HepG2 (cell line): ENCODE measurements around the gene PHF13. TPM values are rescaled to one million over a fixed set of nuclear protein-coding genes. Genes with fewer than 3 reads are reported as not detected.

Experiments used
- ATAC-seq: fragments of 200-7000 bp; cut with Tn5 transposase; 3 replicates; pipeline ENCODE4 v1.9.1; 2020; ENCODE audit warnings: mild to moderate bottlenecking, moderate library complexity
- BruUV-seq: library from RNA; stranded (reverse); fragments of 400-500 nt; replicated peaks from 2 replicates; lab custom pipeline; 2021; lab: Mats Ljungman, UMichigan
- CTCF ChIA-PET: fragments of 300-600 bp; formaldehyde crosslinking; extraction: SDS; loops from one replicate; lab custom pipeline; 2021; ENCODE audit warnings: low total read pairs, inconsistent platforms, low intra/inter-chr PET ratio; lab: Yijun Ruan, JAX
- POLR2A ChIA-PET: fragments of 350-600 bp; sonication (Branson Sonifier 250); formaldehyde crosslinking; loops from one replicate; lab custom pipeline; 2020; ENCODE audit warnings: antibody characterized with exemption, inconsistent platforms; lab: Yijun Ruan, JAX
- DNase-seq: peaks from one replicate; pipeline ENCODE4 v3.0.0-alpha.2; 2015; ENCODE audit warnings: low spot score
- FAIRE-seq: peaks from 3 replicates; lab custom pipeline; 2011; peaks lifted over from hg19 to GRCh38; lab: Jason Lieb, UNC
- H2AFZ ChIP-seq: one replicate; pipeline ENCODE4 v1.6.1; 2011; ENCODE audit warnings: low read length, inconsistent platforms
- H3K27ac ChIP-seq: fragments of 300-600 bp; 3 replicates; pipeline ENCODE4 v1.8.0; 2011; ENCODE audit warnings: mixed run types, mild to moderate bottlenecking, mixed read lengths, low read length, inconsistent platforms; ENCODE audit not compliant: insufficient read depth; ENCODE audit errors: extremely low read length
- H3K27me3 ChIP-seq, 2 experiments: fragments of 200-600 bp in 1 of 2; 2 replicates in 1 of 2; 3 replicates in 1 of 2; pipeline versions ENCODE4 v1.6.0 to v1.8.0; 2011; ENCODE audit warnings: low read length in 2 of 2, mild to moderate bottlenecking in 2 of 2, moderate library complexity in 2 of 2, inconsistent platforms in 1 of 2; ENCODE audit not compliant: insufficient read depth in 2 of 2, control insufficient read depth in 1 of 2
- H3K36me3 ChIP-seq, 2 experiments: fragments of 200-600 bp in 1 of 2; replicated peaks in 1 of 2; 2 replicates in 1 of 2; 3 replicates in 1 of 2; pipeline versions ENCODE4 v1.5.1 to v1.8.0; 2011; ENCODE audit warnings: low read length in 2 of 2, inconsistent platforms in 1 of 2; ENCODE audit not compliant: insufficient read depth in 2 of 2, control insufficient read depth in 1 of 2
- H3K4me1 ChIP-seq: 2 replicates; pipeline ENCODE4 v1.5.1; 2012; ENCODE audit warnings: low read length, inconsistent platforms; ENCODE audit not compliant: insufficient read depth
- H3K4me2 ChIP-seq: 2 replicates; pipeline ENCODE4 v1.6.0; 2011; ENCODE audit warnings: low read depth, low read length, inconsistent platforms
- H3K4me3 ChIP-seq, 3 experiments: fragments of 200-600 bp in 1 of 3; sonication (generic), shearing (Covaris generic) in 1 of 3; replicated peaks in 1 of 3; 2 replicates each; pipeline ENCODE4 v1.5.1; 2011 to 2016; ENCODE audit warnings: low read length in 3 of 3, inconsistent platforms in 2 of 3, low read depth in 2 of 3, mild to moderate bottlenecking in 2 of 3, control low read depth in 1 of 3, mixed read lengths in 1 of 3; ENCODE audit not compliant: insufficient read depth in 1 of 3
- H3K79me2 ChIP-seq: one replicate; pipeline ENCODE4 v1.6.1; 2011; ENCODE audit warnings: low read length, inconsistent platforms; ENCODE audit not compliant: insufficient read depth
- H3K9ac ChIP-seq: 2 replicates; pipeline ENCODE4 v1.6.0; 2011; ENCODE audit warnings: mild to moderate bottlenecking, low read depth, low read length, inconsistent platforms; ENCODE audit not compliant: insufficient read depth
- H3K9me3 ChIP-seq: 2 replicates; pipeline ENCODE4 v1.5.1; 2012; ENCODE audit warnings: mild to moderate bottlenecking, low read length
- H4K20me1 ChIP-seq: 2 replicates; pipeline ENCODE4 v1.6.0; 2011; ENCODE audit warnings: inconsistent platforms, mild to moderate bottlenecking, low read length, moderate library complexity; ENCODE audit not compliant: insufficient read depth
- CBX1 ChIP-seq: IDR thresholded peaks from one replicate; pipeline ENCODE4 v1.6.1; 2016; ENCODE audit warnings: antibody characterized with exemption, low read depth
- FOXP4 ChIP-seq: sonication (generic); formaldehyde crosslinking; IDR thresholded peaks from 2 replicates; pipeline ENCODE4 v1.4.0; 2020; ENCODE audit warnings: missing genetic modification reagents
- FUBP1 ChIP-seq: sonication (generic); formaldehyde crosslinking; IDR thresholded peaks from 2 replicates; pipeline ENCODE4 v1.5.1; 2020; ENCODE audit warnings: missing genetic modification reagents, mild to moderate bottlenecking, borderline replicate concordance
- HDAC2 ChIP-seq: sonication (generic); formaldehyde crosslinking; IDR thresholded peaks from 2 replicates; pipeline ENCODE4 v1.4.0; 2020; ENCODE audit warnings: missing genetic modification reagents
- JDP2 ChIP-seq: sonication (generic); formaldehyde crosslinking; IDR thresholded peaks from 2 replicates; pipeline ENCODE4 v1.8.1; 2022; ENCODE audit warnings: missing genetic modification reagents, borderline replicate concordance
- LCORL ChIP-seq, 2 experiments: fragments of 450-650 bp in 1 of 2; sonication (generic) in 1 of 2; formaldehyde crosslinking in 1 of 2; IDR thresholded peaks; 2 replicates each; pipeline versions ENCODE4 v1.5.0 to v1.6.1; 2017 to 2020; ENCODE audit warnings: antibody characterized with exemption in 1 of 2, missing genetic modification reagents in 1 of 2
- MTF2 ChIP-seq: sonication (generic); formaldehyde crosslinking; IDR thresholded peaks from 2 replicates; pipeline ENCODE4 v1.5.0; 2020; ENCODE audit warnings: missing genetic modification reagents, borderline replicate concordance
- NBN ChIP-seq: fragments of 450-650 bp; conservative IDR thresholded peaks from 2 replicates; pipeline ENCODE4 v1.6.1; 2017
- PAX8 ChIP-seq: sonication (generic); formaldehyde crosslinking; IDR thresholded peaks from 2 replicates; pipeline ENCODE4 v1.8.0; 2022; ENCODE audit warnings: mild to moderate bottlenecking, missing genetic modification reagents, borderline replicate concordance
- SUZ12 ChIP-seq: fragments of 150-350 bp; IDR thresholded peaks from 2 replicates; pipeline ENCODE4 v1.6.1; 2014; ENCODE audit warnings: low read depth, low read length
- ZNF276 ChIP-seq: sonication (generic); formaldehyde crosslinking; IDR thresholded peaks from 2 replicates; pipeline ENCODE4 v1.4.0; 2020; ENCODE audit warnings: mild to moderate bottlenecking, low read depth, missing genetic modification reagents
- ZNF607 ChIP-seq: sonication (generic); formaldehyde crosslinking; IDR thresholded peaks from 2 replicates; pipeline ENCODE4 v1.5.1; 2020; ENCODE audit warnings: missing genetic modification reagents, mild to moderate bottlenecking, borderline replicate concordance
- ZNF691 ChIP-seq: sonication (generic); formaldehyde crosslinking; IDR thresholded peaks from 2 replicates; pipeline ENCODE4 v1.4.0; 2020; ENCODE audit warnings: missing genetic modification reagents, low read depth, mild to moderate bottlenecking, borderline replicate concordance
- ZNF792 ChIP-seq: IDR thresholded peaks from 2 replicates; pipeline ENCODE4 v1.6.1; 2016
- WGBS: methylation state at CpG from one replicate; pipeline ENCODE4 v1.1.6; 2017; ENCODE audit warnings: low lambda C conversion rate; 5-methylcytosine and 5-hydroxymethylcytosine counted together
- in situ Hi-C: cut with HindIII; loops from 2 replicates; pipeline ENCODE4 v1.10.0; 2017; ENCODE audit warnings: low pct_unique_long_range_greater_than_20kb; ENCODE audit not compliant: extremely low pct_ligation_motif_present
- intact Hi-C: fragments of 100-400 bp; cut with micrococcal nuclease; formaldehyde crosslinking; loops from one replicate; pipeline ENCODE4 v1.10.0; 2022; ENCODE audit not compliant: unreplicated experiment
- polyA plus RNA-seq, 8 experiments: library from polyadenylated mRNA; depleted of rRNA in 3 of 8; stranded (reverse) in 7 of 8; unstranded in 1 of 8; fragments of >200 nt; fragmentation: Illumina TruSeq in 4 of 8; extraction: Trizol in 4 of 8; gene quantifications; 2 replicates each; pipeline versions ENCODE4 v1.2.1 to v1.2.3, GENCODE V29; 2011 to 2016; ENCODE audit warnings: low read depth in 4 of 8, missing spikeins in 1 of 8, mixed read lengths in 1 of 8; ENCODE audit not compliant: insufficient read depth in 1 of 8
- total RNA-seq, 5 experiments: library from RNA; depleted of rRNA; stranded (reverse); fragments of >200 nt; fragmentation: Illumina TruSeq; extraction: Trizol; gene quantifications; 2 replicates each; pipeline ENCODE4 v1.2.3, GENCODE V29; 2016; ENCODE audit warnings: low read depth in 1 of 5
- TF ChIP-seq, protein P1 (sequence below): sonication (generic); formaldehyde crosslinking; IDR thresholded peaks from 2 replicates; pipeline ENCODE4 v1.5.0; 2020; ENCODE audit warnings: missing genetic modification reagents

Gene PHF13
- total and polyA plus RNA-seq, 2 of the 13 experiments (the other 11 are each of a cell fraction or from before 2014, with no cell fraction given) = 4.7 to 7.4 TPM

DNA sequence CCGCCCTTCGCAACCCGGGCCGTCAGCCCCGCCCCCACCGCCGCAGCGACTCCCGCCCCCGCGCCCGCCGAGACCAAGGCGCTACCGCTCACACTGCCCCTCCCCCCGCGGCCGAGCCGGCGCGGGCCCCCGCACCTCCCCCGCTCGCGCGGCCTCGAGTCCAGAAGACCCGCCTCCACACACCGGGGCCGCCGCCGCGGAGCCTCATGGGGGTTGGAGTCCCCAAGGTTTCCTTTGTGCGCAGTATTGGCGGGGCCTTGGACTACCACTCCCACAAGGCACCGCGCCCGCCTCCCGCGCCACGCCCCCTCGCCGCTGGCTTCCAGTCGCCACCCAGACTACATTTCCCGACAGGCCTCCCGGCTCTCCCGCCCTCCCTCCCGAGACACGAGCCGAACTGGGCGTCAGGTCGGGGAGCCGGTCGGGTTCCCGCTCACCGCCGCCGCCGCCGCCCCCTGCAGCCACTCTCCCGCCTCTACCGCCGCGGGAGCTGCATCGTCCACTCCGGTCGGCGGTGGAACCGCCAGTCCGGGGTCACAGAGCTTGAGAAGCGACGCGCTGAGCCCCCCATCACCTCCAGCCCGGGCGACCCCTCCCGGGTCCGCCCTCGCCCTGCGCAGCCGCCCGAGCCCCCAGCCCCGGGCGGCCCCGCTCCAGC is at the start of gene PHF13 (continued):
- TF ChIP-seq ZNF792 (CRISPR knock-in tag) (0 out of 2 replicates have a peak, but pooled peaks have one; percentile 32), LCORL (IDR thresholded peaks at IDR 0.05) (no peak), LCORL (CRISPR knock-in tag; IDR thresholded peaks at IDR 0.05) (peak; percentile 68; the same call in 1 of the 2 replicates), ZNF276 (CRISPR knock-in tag) (no peak)

DNA sequence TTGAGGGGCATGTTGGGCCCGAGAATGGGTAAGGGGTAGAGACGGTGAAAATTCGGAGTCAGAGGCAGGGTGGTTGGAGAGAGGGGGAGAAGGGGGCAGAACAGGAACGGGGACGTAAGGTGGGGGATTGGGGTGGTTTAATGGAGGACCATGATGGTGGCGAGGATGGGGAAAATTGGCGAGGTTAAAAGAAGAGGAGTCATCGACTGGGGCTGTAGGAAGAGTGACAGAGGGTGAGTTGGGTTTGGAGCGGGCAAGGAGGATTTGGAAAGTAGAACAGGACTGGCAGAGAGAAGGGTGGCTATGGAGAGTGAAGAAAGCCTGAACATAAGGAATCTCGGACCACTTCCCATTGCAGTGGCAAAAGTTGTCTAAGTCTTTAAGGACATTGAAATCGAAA is 44.5 kb upstream of the PHF13 start:
- H3K27ac ChIP-seq = no peak overlapping the region
- peaks cover 20% of the 10 kb centered on the region for H3K4me1 ChIP-seq
- no peaks in the 10 kb centered on the region for H3K36me3 ChIP-seq
- H4K20me1 ChIP-seq = no peaks in the 10 kb centered on the region
- 58% methylated on average over 11 of the region's 11 CpGs for WGBS
- H3K79me2 ChIP-seq = no peaks in the 10 kb centered on the region
- H3K9ac ChIP-seq = no peak overlapping the region
- FAIRE-seq = no peak
- CTCF ChIA-PET = no interaction called here
- peak overlapping the region; percentile 47; the same call in 1 of the 2 replicates for H3K4me2 ChIP-seq
- no peak for DNase-seq
- in situ Hi-C loops = no loop called here
- H3K27me3 ChIP-seq = peaks cover 1 to 25% of the 10 kb centered on the region in 2 experiments; a peak in 3 of 5 replicates
- POLR2A ChIA-PET = interaction anchor here (1.6 kb wide), 1 partner anchor 11 kb away, joined by 6 read pairs; the partner anchor contains the start of gene ZBTB48
- no peak overlapping the region for H3K4me3 ChIP-seq
- intact Hi-C loops = no loop called here
- H2AFZ ChIP-seq = peak overlapping the region; percentile 42
- BruUV-seq = no TSS peak
- no peak for ATAC-seq
- no peaks in the 10 kb centered on the region for H3K9me3 ChIP-seq
- no peak for TF ChIP-seq FOXP4
- no peak for TF ChIP-seq ZNF607 (CRISPR knock-in tag)
- TF ChIP-seq MTF2 (CRISPR knock-in tag) = no peak
- TF ChIP-seq HDAC2 = no peak
- TF ChIP-seq, protein P1, sequence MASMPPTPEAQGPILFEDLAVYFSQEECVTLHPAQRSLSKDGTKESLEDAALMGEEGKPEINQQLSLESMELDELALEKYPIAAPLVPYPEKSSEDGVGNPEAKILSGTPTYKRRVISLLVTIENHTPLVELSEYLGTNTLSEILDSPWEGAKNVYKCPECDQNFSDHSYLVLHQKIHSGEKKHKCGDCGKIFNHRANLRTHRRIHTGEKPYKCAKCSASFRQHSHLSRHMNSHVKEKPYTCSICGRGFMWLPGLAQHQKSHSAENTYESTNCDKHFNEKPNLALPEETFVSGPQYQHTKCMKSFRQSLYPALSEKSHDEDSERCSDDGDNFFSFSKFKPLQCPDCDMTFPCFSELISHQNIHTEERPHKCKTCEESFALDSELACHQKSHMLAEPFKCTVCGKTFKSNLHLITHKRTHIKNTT = no peak
- no peak for TF ChIP-seq PAX8
- TF ChIP-seq FUBP1 (CRISPR knock-in tag) = no peak
- TF ChIP-seq CBX1 = no peak
- TF ChIP-seq JDP2 = no peak
- no peak for TF ChIP-seq SUZ12
- TF ChIP-seq NBN = no peak
- no peak for TF ChIP-seq ZNF691 (CRISPR knock-in tag)
